Coronary artery (tissue), 2 donors: ENCODE data around the gene LRP10.

Experiments used
- DNase-seq: peaks from one replicate; pipeline ENCODE4 v3.0.0-alpha.2; 2017; ENCODE audit warnings: low spot score
- H3K27ac ChIP-seq, 2 donors: fragments of 200-600 bp; sonication (generic); one replicate each; pipeline ENCODE4 v1.5.1; 2016 to 2019
- H3K4me3 ChIP-seq: fragments of 200-600 bp; sonication (generic); 2 replicates; pipeline ENCODE4 v1.5.1; 2016; ENCODE audit warnings: mild to moderate bottlenecking, moderate library complexity
- TF ChIP-seq, protein P1 (sequence below): fragments of 200-600 bp; sonication (generic); IDR thresholded peaks from one replicate; pipeline ENCODE4 v1.5.1; 2019; ENCODE audit warnings: antibody characterized with exemption

The LRP10 gene

DNA sequence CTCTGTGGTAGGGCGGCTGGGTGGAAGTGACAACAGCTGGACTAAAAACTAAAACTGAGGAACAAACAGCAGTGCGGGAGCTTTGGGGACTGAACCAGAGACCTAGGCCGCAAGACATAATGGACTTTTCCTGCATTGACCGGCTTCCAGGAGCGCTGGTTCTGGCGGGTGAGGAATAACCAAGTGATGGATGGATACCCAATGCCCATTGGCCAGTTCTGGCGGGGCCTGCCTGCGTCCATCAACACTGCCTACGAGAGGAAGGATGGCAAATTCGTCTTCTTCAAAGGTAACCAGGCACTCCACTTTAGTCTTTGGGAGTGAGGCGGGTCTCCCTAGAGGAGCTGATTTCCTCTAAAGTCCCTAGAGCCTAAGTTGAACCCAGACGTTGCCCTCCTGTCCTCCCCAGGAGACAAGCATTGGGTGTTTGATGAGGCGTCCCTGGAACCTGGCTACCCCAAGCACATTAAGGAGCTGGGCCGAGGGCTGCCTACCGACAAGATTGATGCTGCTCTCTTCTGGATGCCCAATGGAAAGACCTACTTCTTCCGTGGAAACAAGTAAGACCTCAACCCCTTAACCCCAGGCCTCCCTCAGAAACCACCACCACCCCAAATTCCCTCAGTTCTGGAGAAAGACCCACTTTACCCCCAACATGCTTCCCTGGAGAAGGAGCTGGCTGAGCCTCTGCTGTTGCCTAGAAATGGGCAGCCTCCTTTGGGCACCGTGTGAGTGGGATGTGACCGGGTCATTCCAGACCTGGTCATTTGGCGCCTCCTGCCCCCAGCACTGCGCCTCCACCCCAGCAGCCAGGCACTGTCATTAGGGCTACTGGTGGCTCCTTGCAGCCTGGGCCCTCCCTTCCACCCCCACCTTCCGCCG is 27.1 kb upstream of the LRP10 start:
- no peak for DNase-seq
- Histone ChIP-seq H3K4me3 (no peak overlapping the region), H3K27ac (peak overlapping the region in 1 of 2 donors; percentile 90)
- TF ChIP-seq, protein P1, sequence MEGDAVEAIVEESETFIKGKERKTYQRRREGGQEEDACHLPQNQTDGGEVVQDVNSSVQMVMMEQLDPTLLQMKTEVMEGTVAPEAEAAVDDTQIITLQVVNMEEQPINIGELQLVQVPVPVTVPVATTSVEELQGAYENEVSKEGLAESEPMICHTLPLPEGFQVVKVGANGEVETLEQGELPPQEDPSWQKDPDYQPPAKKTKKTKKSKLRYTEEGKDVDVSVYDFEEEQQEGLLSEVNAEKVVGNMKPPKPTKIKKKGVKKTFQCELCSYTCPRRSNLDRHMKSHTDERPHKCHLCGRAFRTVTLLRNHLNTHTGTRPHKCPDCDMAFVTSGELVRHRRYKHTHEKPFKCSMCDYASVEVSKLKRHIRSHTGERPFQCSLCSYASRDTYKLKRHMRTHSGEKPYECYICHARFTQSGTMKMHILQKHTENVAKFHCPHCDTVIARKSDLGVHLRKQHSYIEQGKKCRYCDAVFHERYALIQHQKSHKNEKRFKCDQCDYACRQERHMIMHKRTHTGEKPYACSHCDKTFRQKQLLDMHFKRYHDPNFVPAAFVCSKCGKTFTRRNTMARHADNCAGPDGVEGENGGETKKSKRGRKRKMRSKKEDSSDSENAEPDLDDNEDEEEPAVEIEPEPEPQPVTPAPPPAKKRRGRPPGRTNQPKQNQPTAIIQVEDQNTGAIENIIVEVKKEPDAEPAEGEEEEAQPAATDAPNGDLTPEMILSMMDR = no peak

DNA sequence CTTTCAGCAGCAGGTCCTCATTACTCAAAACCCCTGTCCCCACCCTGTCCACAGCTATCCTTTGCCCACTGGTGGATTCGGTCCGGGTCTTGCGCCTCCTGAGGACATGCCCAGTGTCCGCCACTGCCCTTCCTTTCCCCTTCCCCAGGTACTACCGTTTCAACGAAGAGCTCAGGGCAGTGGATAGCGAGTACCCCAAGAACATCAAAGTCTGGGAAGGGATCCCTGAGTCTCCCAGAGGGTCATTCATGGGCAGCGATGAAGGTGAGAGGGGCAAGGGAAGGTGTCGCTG is 26.5 kb upstream of the LRP10 start:
- no peak for DNase-seq
- H3K27ac ChIP-seq = peak overlapping the region in 1 of 2 donors; percentile 90

DNA sequence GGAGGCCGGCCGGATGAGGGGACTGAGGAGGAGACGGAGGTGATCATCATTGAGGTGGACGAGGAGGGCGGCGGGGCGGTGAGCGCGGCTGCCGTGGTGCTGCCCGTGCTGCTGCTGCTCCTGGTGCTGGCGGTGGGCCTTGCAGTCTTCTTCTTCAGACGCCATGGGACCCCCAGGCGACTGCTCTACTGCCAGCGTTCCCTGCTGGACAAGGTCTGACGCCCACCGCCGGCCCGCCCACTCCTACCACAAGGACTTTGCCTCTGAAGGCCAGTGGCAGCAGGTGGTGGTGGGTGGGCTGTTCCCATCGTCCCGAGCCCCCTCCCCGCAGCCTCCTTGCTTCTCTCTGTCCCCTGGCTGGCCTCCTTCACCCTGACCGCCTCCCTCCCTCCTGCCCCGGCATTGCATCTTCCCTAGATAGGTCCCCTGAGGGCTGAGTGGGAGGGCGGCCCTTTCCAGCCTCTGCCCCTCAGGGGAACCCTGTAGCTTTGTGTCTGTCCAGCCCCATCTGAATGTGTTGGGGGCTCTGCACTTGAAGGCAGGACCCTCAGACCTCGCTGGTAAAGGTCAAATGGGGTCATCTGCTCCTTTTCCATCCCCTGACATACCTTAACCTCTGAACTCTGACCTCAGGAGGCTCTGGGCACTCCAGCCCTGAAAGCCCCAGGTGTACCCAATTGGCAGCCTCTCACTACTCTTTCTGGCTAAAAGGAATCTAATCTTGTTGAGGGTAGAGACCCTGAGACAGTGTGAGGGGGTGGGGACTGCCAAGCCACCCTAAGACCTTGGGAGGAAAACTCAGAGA is 25.5 kb upstream of the LRP10 start:
- no peak for DNase-seq
- TF ChIP-seq, protein P1 = no peak
- H3K4me3 ChIP-seq = no peak overlapping the region

More for the DNA sequence above, 26.5 kb upstream of the LRP10 start:
- no peak overlapping the region for H3K4me3 ChIP-seq
- TF ChIP-seq, protein P1 = no peak

DNA sequence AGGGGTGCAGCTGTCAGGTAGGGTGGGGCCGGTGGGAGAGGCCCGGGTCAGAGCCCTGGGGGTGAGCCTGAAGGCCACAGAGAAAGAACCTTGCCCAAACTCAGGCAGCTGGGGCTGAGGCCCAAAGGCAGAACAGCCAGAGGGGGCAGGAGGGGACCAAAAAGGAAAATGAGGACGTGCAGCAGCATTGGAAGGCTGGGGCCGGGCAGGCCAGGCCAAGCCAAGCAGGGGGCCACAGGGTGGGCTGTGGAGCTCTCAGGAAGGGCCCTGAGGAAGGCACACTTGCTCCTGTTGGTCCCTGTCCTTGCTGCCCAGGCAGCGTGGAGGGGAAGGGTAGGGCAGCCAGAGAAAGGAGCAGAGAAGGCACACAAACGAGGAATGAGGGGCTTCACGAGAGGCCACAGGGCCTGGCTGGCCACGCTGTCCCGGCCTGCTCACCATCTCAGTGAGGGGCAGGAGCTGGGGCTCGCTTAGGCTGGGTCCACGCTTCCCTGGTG is 24.7 kb upstream of the LRP10 start:
- no peak for DNase-seq
- TF ChIP-seq, protein P1 = no peak
- H3K27ac ChIP-seq = peak overlapping the region; percentile 90 to 94
- H3K4me3 ChIP-seq = no peak overlapping the region

More for the DNA sequence above, 25.5 kb upstream of the LRP10 start:
- peak overlapping the region; percentile 90 to 94 for H3K27ac ChIP-seq

DNA sequence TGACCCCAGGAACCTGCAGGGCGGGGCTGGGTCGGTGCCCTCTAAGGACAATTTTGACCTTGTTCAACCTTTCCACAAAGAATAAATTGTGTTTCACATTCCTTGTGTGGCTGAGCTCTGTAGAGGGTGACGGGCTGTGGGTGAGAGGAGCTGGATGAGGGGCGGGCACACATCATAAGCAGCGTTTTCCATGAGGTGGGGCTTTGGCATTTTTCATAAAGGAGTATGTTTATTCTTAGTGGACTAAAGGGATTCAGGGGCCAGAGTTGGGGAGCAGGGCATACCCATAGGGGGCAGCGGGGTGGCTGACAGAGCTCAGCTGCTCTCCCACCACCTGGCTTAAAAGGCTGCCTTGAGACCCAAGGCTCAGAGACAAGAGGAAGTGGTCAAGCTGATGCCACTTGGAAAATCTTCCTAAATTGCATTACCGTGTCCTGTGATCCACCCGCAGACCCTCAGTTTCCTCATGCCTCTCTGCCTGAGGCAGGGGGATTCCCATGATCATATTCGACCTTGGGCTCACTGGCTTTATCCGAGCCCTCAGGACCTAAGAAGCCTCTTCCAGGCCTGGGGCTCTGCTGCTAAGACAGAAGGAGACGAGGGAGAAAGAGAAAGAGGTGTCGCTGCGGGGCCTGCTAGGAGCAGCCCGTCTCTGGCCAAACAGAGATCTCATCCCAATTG is 23.7 kb upstream of the LRP10 start:
- DNase-seq = no peak
- TF ChIP-seq, protein P1 = no peak
- H3K4me3 ChIP-seq = peak overlapping the region; percentile 49
- H3K27ac ChIP-seq = peak overlapping the region; percentile 90 to 94

DNA sequence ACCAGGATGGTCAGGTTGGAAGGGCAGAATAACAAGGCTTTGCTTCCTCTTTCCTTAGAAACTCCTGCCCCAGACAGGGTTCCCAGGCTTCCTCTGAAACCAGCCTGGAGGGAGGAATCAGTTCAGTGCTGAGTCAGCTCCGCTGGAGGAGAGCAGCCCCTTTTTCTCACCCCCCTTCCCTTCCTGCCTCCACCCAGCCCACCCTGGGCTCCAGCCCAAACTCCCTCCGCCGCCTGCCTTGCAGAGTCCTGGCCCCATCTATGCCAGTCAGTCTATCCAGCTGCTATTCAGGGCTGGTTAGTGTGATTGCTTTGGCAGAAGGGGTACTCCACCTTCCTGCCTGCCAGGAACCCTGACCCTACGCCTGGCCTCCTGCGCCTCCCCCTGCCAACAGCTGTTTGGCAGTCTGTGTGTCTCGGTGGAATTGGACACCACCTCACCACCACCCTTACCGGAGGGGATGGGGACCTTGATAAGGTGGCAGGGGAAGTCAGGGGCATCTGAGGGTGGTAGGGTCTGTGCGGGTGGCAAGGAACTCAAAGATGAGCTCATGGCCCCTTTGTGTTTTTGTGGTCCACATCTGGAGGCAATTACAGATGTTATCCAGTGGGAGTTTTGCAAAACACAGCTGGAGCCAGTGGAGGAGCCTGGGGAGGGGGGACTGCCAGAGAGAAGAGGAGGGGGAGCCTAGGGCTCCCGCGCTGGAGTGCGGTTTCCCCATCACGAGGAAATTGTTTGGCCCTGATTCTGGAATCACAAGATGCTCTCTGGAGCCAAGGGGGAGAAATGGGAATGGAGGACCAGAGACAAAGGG is 23.0 kb upstream of the LRP10 start:
- peak overlapping the region; percentile 49 for H3K4me3 ChIP-seq
- peak; percentile 92 for DNase-seq

More for the DNA sequence above, 23.0 kb upstream of the LRP10 start:
- TF ChIP-seq, protein P1 = no peak
- H3K27ac ChIP-seq = peak overlapping the region; percentile 90 to 94
